ENCODE results near the gene TUT1.

Gene TUT1

DNA sequence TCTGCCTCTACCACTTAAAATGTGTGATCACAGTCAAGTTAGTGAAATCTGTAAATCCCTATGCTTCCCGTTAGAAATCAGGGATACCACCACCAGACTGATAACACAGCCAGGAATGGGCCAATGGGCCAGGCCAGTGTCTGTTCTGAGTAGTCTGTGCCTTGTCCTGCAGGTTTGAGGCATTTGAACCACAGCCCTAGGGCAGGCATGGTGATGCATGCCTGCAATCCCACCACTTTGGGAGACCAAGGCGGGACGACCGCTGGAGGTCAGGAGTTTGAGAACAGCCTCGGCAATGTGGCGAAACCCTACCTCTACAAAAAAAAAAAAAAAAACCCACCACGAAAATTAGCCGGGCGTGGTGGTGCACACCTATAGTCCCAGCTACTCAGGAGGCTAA, 32.7 kb downstream of the TUT1 start:
- H3K9me3 ChIP-seq (ENCODE audit: low read depth, low read length): no peaks in the 10 kb centered on the region
- no peak overlapping the region for H3K4me3 ChIP-seq
- peaks cover 73% of the 10 kb centered on the region for H3K36me3 ChIP-seq (ENCODE audit: insufficient read depth, low read length)
- no peak for DNase-seq (ENCODE audit: low read depth, low spot score)
- TF ChIP-seq POLR2AphosphoS5 (IDR thresholded peaks at IDR 0.05; ENCODE audit: borderline replicate concordance, low read depth, low read length) (no peak), EZH2 (IDR thresholded peaks at IDR 0.05) (no peak)
- no peak overlapping the region for H3K9ac ChIP-seq (ENCODE audit: insufficient read length)
- H3K27ac ChIP-seq: peak overlapping the region; percentile 48; the same call in 1 of the 2 replicates

DNA sequence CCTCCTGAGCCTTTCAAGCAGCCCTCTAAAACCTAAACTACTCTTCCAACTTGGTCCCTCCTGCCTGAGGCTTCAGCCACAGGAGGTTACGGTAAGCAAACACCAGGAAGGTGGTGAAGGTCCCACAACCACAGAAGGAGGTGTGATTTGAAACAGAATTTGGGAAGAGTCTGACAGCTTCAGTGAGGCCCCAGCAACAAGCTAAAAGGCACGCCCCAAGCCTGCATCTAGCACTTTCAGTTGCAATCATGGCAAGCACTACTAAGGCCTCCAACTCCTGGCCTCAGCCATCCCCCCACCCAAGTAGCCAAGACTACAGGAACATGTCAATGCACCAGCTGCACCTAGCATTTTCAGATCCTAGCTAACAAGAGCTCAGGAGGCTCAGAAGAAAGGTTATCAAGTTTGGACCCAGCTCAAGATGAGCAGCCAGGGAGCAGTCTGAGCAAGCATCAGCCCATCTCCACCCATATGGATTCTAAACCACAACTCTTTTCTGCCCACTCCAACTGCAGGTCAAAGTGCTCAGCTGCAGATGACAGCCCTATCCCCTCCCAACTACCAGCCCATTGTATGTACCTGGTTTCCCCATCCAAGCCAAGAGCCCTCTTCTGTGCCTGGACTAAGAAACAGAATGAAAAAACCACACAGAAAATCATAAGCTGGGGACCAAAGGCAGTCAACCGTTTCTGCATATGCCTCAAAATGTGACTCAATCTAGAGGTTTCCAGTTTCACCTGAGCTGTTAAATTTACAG, 34.3 kb downstream of the TUT1 start:
- H3K4me3 ChIP-seq: 0 out of 2 replicates have a peak overlapping the region, but pooled peaks have one; percentile 8
- no peaks in the 10 kb centered on the region for H3K9me3 ChIP-seq (ENCODE audit: low read depth, low read length)
- H3K27ac ChIP-seq: peak overlapping the region; percentile 93
- H3K9ac ChIP-seq (ENCODE audit: insufficient read length): no peak overlapping the region
- H3K36me3 ChIP-seq (ENCODE audit: insufficient read depth, low read length): peaks cover 57% of the 10 kb centered on the region
- TF ChIP-seq POLR2AphosphoS5 (IDR thresholded peaks at IDR 0.05; ENCODE audit: borderline replicate concordance, low read depth, low read length): no peak; the same call in 1 of the 2 replicates
- TF ChIP-seq FOXP2 (optimal IDR thresholded peaks at IDR 0.05; ENCODE audit: control extremely low read depth, extremely low read length, insufficient read depth): no peak
- TF ChIP-seq EZH2 (IDR thresholded peaks at IDR 0.05): no peak
- DNase-seq (ENCODE audit: low read depth, low spot score): no peak

DNA sequence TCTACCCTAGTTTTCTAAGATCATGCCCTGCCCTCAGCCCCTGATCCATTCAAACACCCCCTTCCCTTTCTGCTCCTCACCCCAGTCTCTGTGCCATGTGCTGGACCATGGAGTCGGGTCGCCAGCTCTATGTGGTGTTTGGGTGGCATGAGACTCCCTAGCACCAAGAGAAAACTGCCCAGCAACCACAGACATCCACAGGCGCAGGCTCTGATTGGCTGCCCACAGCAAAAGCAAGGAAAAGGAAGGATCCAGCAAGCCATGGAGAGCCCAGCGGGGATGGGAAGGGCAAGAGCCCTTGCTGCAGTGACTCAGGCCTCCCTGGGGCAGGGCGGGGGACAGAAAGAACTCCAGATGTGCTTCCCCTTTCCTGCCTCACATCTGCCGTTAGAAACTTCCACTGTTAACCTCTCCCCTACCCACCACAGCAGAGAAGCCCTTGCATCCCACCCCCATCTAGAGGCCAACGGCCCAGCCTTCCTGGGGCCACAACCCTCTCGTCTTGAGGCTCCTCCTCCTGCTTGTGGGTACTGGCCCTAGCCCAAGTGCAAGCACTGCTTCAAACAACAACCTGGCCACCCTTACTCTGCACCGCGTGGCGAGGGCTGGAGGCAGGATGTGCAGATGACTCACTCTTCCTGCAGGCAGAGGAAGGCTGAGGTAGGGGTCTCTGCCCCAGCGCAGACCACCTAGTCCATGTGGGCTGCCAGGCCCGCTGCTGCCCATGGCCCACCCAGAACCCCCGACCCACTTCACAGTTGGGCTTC, 35.0 kb downstream of the TUT1 start:
- H3K27ac ChIP-seq: peak overlapping the region; percentile 93
- H3K4me3 ChIP-seq: 0 out of 2 replicates have a peak overlapping the region, but pooled peaks have one; percentile 8
- H3K9me3 ChIP-seq (ENCODE audit: low read depth, low read length): no peaks in the 10 kb centered on the region
- peaks cover 50% of the 10 kb centered on the region for H3K36me3 ChIP-seq (ENCODE audit: insufficient read depth, low read length)
- no peak for DNase-seq (ENCODE audit: low read depth, low spot score)
- no peak overlapping the region for H3K9ac ChIP-seq (ENCODE audit: insufficient read length)
- TF ChIP-seq EZH2 (IDR thresholded peaks at IDR 0.05): no peak
- TF ChIP-seq POLR2AphosphoS5 (IDR thresholded peaks at IDR 0.05; ENCODE audit: borderline replicate concordance, low read depth, low read length): peak; percentile 38; the same call in 1 of the 2 replicates

DNA sequence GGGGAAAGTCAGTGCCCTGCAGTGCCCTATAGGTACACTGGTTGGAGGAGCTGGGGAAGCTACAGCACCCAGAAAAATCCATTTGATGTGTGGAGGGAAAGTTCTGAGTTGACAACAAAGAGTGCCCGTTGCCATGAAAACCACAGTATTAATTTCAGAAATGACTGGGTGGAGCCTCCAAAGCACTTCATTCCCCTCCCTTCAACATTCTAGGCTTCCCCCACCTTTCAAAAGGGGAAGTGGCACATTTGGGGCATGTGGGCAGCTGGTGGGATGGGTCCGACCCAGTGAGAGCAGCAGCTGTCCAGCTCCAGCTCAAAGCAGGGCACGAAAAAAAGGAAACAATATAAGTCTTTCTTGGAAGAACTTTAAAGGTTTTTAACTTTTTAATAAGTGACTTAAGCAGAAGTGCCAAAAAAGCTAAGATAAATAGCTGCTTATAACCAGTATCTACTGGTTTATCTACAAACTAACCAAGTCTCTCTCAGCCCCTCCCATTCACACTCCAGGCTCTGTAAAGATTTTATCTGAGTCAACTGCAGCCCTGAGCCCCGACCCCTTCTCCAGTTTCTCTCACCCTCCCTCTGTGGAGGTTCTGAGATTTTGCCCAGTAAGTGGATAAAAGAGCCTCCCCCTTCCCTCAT, 35.7 kb downstream of the TUT1 start:
- no peak for DNase-seq (ENCODE audit: low read depth, low spot score)
- H3K4me3 ChIP-seq: 0 out of 2 replicates have a peak overlapping the region, but pooled peaks have one; percentile 20
- H3K9ac ChIP-seq (ENCODE audit: insufficient read length): no peak overlapping the region
- TF ChIP-seq POLR2AphosphoS5 (IDR thresholded peaks at IDR 0.05; ENCODE audit: borderline replicate concordance, low read depth, low read length): 0 out of 2 replicates have a peak, but pooled peaks have one; percentile 21
- no peak for TF ChIP-seq FOXP2 (optimal IDR thresholded peaks at IDR 0.05; ENCODE audit: control extremely low read depth, extremely low read length, insufficient read depth)
- peak overlapping the region; percentile 93 for H3K27ac ChIP-seq
- H3K36me3 ChIP-seq (ENCODE audit: insufficient read depth, low read length): peaks cover 43% of the 10 kb centered on the region
- H3K9me3 ChIP-seq (ENCODE audit: low read depth, low read length): no peaks in the 10 kb centered on the region

- Histone ChIP-seq H3K36me3 (ENCODE audit: insufficient read depth, low read length) (peaks cover 33% of the 10 kb centered on the region), H3K9me3 (ENCODE audit: low read depth, low read length) (no peaks in the 10 kb centered on the region), H3K4me3 (no peak overlapping the region), H3K9ac (ENCODE audit: insufficient read length) (no peak overlapping the region), H3K27ac (peak overlapping the region; percentile 44)
- DNase-seq (ENCODE audit: low read depth, low spot score): no peak
- TF ChIP-seq POLR2AphosphoS5 (IDR thresholded peaks at IDR 0.05; ENCODE audit: borderline replicate concordance, low read depth, low read length) (no peak), FOXP2 (optimal IDR thresholded peaks at IDR 0.05; ENCODE audit: control extremely low read depth, extremely low read length, insufficient read depth) (no peak), EZH2 (IDR thresholded peaks at IDR 0.05) (no peak)
Observed at GRCh38 chr11:62554387-62555167, 36.7 kb downstream of the TUT1 start.

- no peak for DNase-seq (ENCODE audit: low read depth, low spot score)
- TF ChIP-seq EZH2 (IDR thresholded peaks at IDR 0.05) (no peak), POLR2AphosphoS5 (IDR thresholded peaks at IDR 0.05; ENCODE audit: borderline replicate concordance, low read depth, low read length) (no peak), FOXP2 (optimal IDR thresholded peaks at IDR 0.05; ENCODE audit: control extremely low read depth, extremely low read length, insufficient read depth) (no peak)
- no peak overlapping the region for H3K4me3 ChIP-seq
Observed at GRCh38 chr11:62553839-62554361, 37.4 kb downstream of the TUT1 start.

DNA sequence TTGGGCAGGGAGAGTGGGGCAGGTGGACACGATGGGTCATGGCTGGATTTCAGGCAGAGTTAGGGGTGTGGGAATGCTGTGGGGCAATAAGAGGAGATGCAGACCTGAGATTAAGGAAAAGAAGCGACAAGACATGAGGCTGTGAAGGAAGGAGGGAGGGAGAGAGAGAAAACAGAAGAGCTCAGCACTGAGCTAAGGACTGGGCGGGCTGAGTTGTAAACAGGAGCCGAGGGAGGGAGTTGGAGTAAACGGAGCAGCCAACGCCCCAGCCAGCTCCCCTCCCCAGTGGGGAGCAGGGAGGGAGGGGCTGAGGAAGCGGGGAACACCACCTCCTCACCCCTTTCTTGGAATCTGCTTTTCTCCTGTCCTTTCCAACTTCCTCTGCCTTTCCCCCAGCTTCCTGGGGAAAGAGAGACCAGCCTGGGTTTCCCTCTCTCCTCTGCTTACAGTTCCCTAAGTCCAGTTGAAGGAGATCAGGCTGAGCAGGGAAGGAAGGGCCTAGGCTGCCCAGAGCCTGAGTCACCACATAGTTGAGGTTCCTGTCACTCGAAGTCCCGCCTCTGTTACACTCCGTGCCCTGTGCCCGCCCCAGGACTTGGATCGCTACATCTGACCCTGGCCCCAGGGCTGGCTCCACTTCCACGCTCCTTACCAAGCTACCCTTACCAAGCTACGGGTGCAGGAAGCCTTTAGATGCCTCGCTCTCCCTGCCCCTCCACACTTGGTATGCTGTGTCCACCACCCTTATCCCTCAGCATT, 38.1 kb downstream of the TUT1 start:
- DNase-seq (ENCODE audit: low read depth, low spot score): no peak
- Histone ChIP-seq H3K9me3 (ENCODE audit: low read depth, low read length) (no peaks in the 10 kb centered on the region), H3K4me3 (peak overlapping the region; percentile 70), H3K9ac (ENCODE audit: insufficient read length) (peak overlapping the region; percentile 77), H3K36me3 (ENCODE audit: insufficient read depth, low read length) (peaks cover 20% of the 10 kb centered on the region), H3K27ac (peak overlapping the region; percentile 98)
- peak; percentile 98 for TF ChIP-seq FOXP2 (optimal IDR thresholded peaks at IDR 0.05; ENCODE audit: control extremely low read depth, extremely low read length, insufficient read depth)
- no peak; the same call in 1 of the 2 replicates for TF ChIP-seq POLR2AphosphoS5 (IDR thresholded peaks at IDR 0.05; ENCODE audit: borderline replicate concordance, low read depth, low read length)
- no peak for TF ChIP-seq EZH2 (IDR thresholded peaks at IDR 0.05)

More at GRCh38 chr11:62553839-62554361, 37.4 kb downstream of the TUT1 start:
- H3K9me3 ChIP-seq (ENCODE audit: low read depth, low read length): no peaks in the 10 kb centered on the region
- no peak overlapping the region for H3K9ac ChIP-seq (ENCODE audit: insufficient read length)
- peaks cover 26% of the 10 kb centered on the region for H3K36me3 ChIP-seq (ENCODE audit: insufficient read depth, low read length)
- peak overlapping the region; percentile 98 for H3K27ac ChIP-seq
